ENCODE results near the gene WDR5B.
A peak's percentile ranks its signal among the peaks of the same experiment; 100 is the strongest.
"Not testable (repeated sequence)": the region's sequence is repeated elsewhere in the genome, so short reads cannot be mapped to it uniquely, and the experiment has no call there.

WDR5B gene

GRCh38 chr3:122415762-122416654, at the start of gene WDR5B:
Gene WDR5B (minus strand): TSS chr3:122416062. CDS start chr3:122415528, 534 bp downstream.
- DNase-seq, result no peak

GRCh38 chr3:122464659-122465058, 48.8 kb upstream of the WDR5B start:
- no peak for DNase-seq

- DNase-seq, result no peak
Measured at GRCh38 chr3:122462406-122462805, 46.5 kb upstream of the WDR5B start.

- no peak for DNase-seq
Measured at GRCh38 chr3:122461806-122462205, 45.9 kb upstream of the WDR5B start.

- peak; percentile 42 for DNase-seq
Measured at GRCh38 chr3:122458992-122459391, 43.1 kb upstream of the WDR5B start.

- no peak for DNase-seq
Measured at GRCh38 chr3:122457706-122458105, 41.8 kb upstream of the WDR5B start.

GRCh38 chr3:122456074-122456473, 40.2 kb upstream of the WDR5B start:
- DNase-seq, result no peak

- no peak for DNase-seq
Measured at GRCh38 chr3:122451371-122451770, 35.5 kb upstream of the WDR5B start.

- DNase-seq, result not testable (repeated sequence)
Measured at GRCh38 chr3:122448218-122448617, 32.4 kb upstream of the WDR5B start.

GRCh38 chr3:122444491-122444887, 28.6 kb upstream of the WDR5B start:
- not testable (repeated sequence) for DNase-seq

GRCh38 chr3:122443762-122444490, 28.1 kb upstream of the WDR5B start:
- DNase-seq, result not testable (repeated sequence)

- DNase-seq, result no peak
Measured at GRCh38 chr3:122443090-122443489, 27.2 kb upstream of the WDR5B start.

- DNase-seq, result no peak
Measured at GRCh38 chr3:122435950-122436349, 20.1 kb upstream of the WDR5B start.

GRCh38 chr3:122430371-122430770, 14.5 kb upstream of the WDR5B start:
- no peak for DNase-seq

- no peak for DNase-seq
Measured at GRCh38 chr3:122427857-122428471, 12.1 kb upstream of the WDR5B start.

- DNase-seq, result no peak
Measured at GRCh38 chr3:122421836-122422235, 6.0 kb upstream of the WDR5B start.

GRCh38 chr3:122421101-122421500, 5.2 kb upstream of the WDR5B start:
- DNase-seq, result no peak

- no peak for DNase-seq
Measured at GRCh38 chr3:122416966-122417365, 1.1 kb upstream of the WDR5B start.

- no peak for DNase-seq
Measured at GRCh38 chr3:122415104-122415744, 638 bp downstream of the WDR5B start.

- no peak for DNase-seq
Measured at GRCh38 chr3:122414391-122414790, 1.5 kb downstream of the WDR5B start.

GRCh38 chr3:122410639-122411038, 5.2 kb downstream of the WDR5B start:
- no peak for DNase-seq

- DNase-seq, result no peak
Measured at GRCh38 chr3:122410111-122410510, 5.8 kb downstream of the WDR5B start.

- DNase-seq, result no peak
Measured at GRCh38 chr3:122409446-122409845, 6.4 kb downstream of the WDR5B start.

All from NCI-H82 (cell line).